HFFc6 (cell line): ENCODE data around the gene TNN. TPM values are rescaled to one million over a fixed set of nuclear protein-coding genes. Genes with fewer than 3 reads are reported as not detected.

ENCODE experiments used
- DNase-seq: peaks from one replicate; pipeline ENCODE4 v3.0.0-alpha.2; 2018
- H3K27ac Mint-ChIP-seq: 2 replicates; pipeline ENCODE4 v1.8.0; 2020; ENCODE audit warnings: mild to moderate bottlenecking, mixed read lengths
- H3K27me3 Mint-ChIP-seq: 2 replicates; pipeline ENCODE4 v1.8.0; 2021; ENCODE audit warnings: mild to moderate bottlenecking, moderate library complexity, mixed read lengths; ENCODE audit not compliant: insufficient read depth
- H3K36me3 Mint-ChIP-seq: 2 replicates; pipeline ENCODE4 v1.8.0; 2021; ENCODE audit warnings: low read depth, mixed read lengths
- H3K4me1 Mint-ChIP-seq: 2 replicates; pipeline ENCODE4 v1.8.0; 2020; ENCODE audit warnings: low read depth, mixed read lengths
- H3K4me3 Mint-ChIP-seq: 2 replicates; pipeline ENCODE4 v1.8.0; 2020; ENCODE audit warnings: mild to moderate bottlenecking, moderate library complexity, mixed read lengths
- H3K9me3 Mint-ChIP-seq: 2 replicates; pipeline ENCODE4 v1.8.0; 2020; ENCODE audit warnings: mild to moderate bottlenecking, mixed read lengths
- CTCF ChIP-seq: fragments of 200-600 bp; sonication (generic); IDR thresholded peaks from 2 replicates; pipeline ENCODE4 v1.5.0; 2021; ENCODE audit warnings: antibody characterized with exemption, mild to moderate bottlenecking
- total RNA-seq, 6 experiments: library from RNA; stranded (reverse); fragmentation: NEBNext Ultra II Directional; extraction: Animal tissue kit (Norgen Biotek cat#: 25700); gene quantifications; 2 replicates in 1 of 6; 3 replicates in 5 of 6; pipeline ENCODE4 v1.2.3, GENCODE V29; 2021

The TNN gene
- total RNA-seq, 6 experiments from 2014 or later, result not detected

- H3K27me3 Mint-ChIP-seq, result peaks cover 2% of the 10 kb centered on the region
- TF ChIP-seq CTCF, result no peak
- no peak overlapping the region for H3K4me3 Mint-ChIP-seq
- H3K4me1 Mint-ChIP-seq, result peaks cover 11% of the 10 kb centered on the region; the same call in 1 of the 2 replicates
- no peaks in the 10 kb centered on the region for H3K36me3 Mint-ChIP-seq
- H3K27ac Mint-ChIP-seq, result no peak overlapping the region
- no peaks in the 10 kb centered on the region for H3K9me3 Mint-ChIP-seq
- DNase-seq, result no peak
Measured at GRCh38 chr1:175078629-175079028, 11.0 kb downstream of the TNN start.

- H3K4me3 Mint-ChIP-seq, result no peak overlapping the region
- H3K27ac Mint-ChIP-seq, result no peak overlapping the region
- peaks cover 11% of the 10 kb centered on the region; the same call in 1 of the 2 replicates for H3K4me1 Mint-ChIP-seq
- H3K9me3 Mint-ChIP-seq, result no peaks in the 10 kb centered on the region
- H3K36me3 Mint-ChIP-seq, result no peaks in the 10 kb centered on the region
- H3K27me3 Mint-ChIP-seq, result peaks cover 1% of the 10 kb centered on the region
- TF ChIP-seq CTCF, result no peak
- DNase-seq, result no peak
Measured at GRCh38 chr1:175079338-175079737, 11.7 kb downstream of the TNN start.

- no peaks in the 10 kb centered on the region for H3K9me3 Mint-ChIP-seq
- no peak for TF ChIP-seq CTCF
- H3K27ac Mint-ChIP-seq, result no peak overlapping the region
- no peak for DNase-seq
- no peaks in the 10 kb centered on the region for H3K36me3 Mint-ChIP-seq
- H3K4me1 Mint-ChIP-seq, result peaks cover 11% of the 10 kb centered on the region; the same call in 1 of the 2 replicates
- no peaks in the 10 kb centered on the region; the same call in none of the 2 replicates for H3K27me3 Mint-ChIP-seq
- no peak overlapping the region for H3K4me3 Mint-ChIP-seq
Measured at GRCh38 chr1:175080030-175080429, 12.4 kb downstream of the TNN start.

- Mint-ChIP-seq H3K9me3 (no peaks in the 10 kb centered on the region), H3K27ac (no peak overlapping the region), H3K36me3 (no peaks in the 10 kb centered on the region), H3K4me1 (no peaks in the 10 kb centered on the region), H3K27me3 (no peaks in the 10 kb centered on the region; the same call in none of the 2 replicates), H3K4me3 (no peak overlapping the region)
- no peak for DNase-seq
- no peak for TF ChIP-seq CTCF
Measured at GRCh38 chr1:175081983-175082382, 14.3 kb downstream of the TNN start.

- no peak overlapping the region for H3K4me3 Mint-ChIP-seq
- no peak overlapping the region for H3K27ac Mint-ChIP-seq
- no peak for DNase-seq
- no peaks in the 10 kb centered on the region for H3K9me3 Mint-ChIP-seq
- H3K36me3 Mint-ChIP-seq, result no peaks in the 10 kb centered on the region
- H3K27me3 Mint-ChIP-seq, result no peaks in the 10 kb centered on the region; the same call in 1 of the 2 replicates
- no peaks in the 10 kb centered on the region for H3K4me1 Mint-ChIP-seq
- no peak for TF ChIP-seq CTCF
Measured at GRCh38 chr1:175088525-175088951, 20.9 kb downstream of the TNN start.
